Fibroblast of skin of scalp (primary cell): ENCODE measurements around the gene GRM6.

Experiments used
- DNase-seq: peaks from one replicate; pipeline ENCODE4 v3.0.0-alpha.2; 2013

GRM6 gene

DNA sequence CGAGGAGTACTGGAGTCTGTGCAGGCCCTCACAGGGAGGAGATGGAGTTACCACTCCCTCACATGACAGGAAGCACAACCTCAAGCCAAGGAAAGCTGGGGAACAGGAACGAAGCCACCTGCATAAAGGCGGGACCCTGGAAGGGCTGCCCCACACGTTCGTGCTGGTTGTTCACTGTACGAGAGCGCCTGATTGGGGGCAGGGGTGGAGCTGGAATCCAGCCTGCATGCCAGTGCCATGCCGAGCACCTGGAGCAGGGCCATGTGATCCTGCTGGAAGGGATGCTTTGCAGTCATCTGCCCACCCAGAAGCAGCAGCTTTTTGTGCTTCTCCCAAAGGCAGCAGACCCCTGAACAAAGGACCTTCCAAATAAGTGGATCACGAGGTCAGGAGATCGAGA lies 11.4 kb downstream of the GRM6 start:
- DNase-seq: no peak

DNA sequence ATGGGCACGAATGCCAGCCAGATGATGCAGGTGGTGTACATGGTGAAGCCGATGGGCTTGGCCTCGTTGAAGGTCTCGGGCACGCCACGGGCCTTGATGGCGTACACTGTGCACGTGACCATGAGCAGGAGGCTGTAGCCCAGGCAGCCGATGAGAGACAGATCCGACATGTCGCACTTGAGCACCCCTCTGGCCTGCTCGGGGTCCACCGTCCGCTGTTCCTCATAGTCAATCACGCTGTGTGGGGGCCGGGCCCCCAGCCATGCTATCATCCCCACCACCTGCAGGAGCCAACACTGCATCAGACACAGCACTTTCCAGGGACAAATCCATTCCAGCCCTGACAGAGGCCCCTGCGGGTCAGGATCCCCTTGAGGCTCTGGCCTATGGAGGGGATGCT lies 12.2 kb downstream of the GRM6 start:
- no peak for DNase-seq

DNA sequence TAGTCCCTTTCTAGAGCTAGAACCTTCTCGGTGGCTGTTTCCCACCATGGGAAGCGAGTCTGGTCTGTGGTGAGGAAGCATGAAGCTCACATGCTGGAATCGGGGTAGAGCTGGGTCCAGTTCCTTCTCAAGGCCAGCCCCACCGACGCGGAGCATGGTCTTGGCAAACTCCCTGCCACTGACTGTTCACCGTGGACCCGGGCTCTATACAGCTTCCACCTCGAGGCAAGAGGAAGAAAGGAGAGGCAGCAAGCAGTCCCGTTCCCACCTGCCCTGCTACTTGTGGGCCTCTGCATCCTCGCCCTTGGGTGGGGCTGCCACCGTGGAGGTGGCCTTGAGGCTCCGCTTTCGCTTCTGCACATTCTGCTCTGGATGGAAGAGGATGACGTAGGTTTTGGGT lies 13.7 kb downstream of the GRM6 start:
- no peak for DNase-seq

DNA sequence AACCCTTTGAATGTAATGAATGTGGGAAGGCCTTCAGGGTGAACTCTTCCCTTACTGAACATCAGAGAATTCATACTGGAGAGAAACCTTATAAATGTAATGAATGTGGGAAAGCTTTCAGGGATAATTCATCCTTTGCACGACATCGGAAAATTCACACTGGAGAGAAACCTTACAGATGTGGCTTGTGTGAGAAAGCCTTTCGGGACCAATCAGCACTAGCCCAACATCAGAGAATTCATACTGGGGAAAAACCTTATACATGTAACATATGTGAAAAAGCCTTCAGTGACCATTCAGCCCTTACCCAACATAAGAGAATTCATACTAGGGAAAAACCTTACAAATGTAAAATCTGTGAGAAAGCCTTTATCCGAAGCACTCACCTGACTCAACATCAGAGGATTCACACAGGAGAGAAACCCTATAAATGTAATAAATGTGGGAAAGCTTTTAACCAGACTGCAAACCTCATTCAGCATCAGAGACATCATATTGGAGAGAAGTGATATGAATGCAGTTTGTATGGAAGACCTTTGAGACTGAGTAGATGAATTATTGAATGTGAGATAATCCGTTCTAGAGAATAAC lies 29.6 kb downstream of the GRM6 start:
- DNase-seq: no peak

DNA sequence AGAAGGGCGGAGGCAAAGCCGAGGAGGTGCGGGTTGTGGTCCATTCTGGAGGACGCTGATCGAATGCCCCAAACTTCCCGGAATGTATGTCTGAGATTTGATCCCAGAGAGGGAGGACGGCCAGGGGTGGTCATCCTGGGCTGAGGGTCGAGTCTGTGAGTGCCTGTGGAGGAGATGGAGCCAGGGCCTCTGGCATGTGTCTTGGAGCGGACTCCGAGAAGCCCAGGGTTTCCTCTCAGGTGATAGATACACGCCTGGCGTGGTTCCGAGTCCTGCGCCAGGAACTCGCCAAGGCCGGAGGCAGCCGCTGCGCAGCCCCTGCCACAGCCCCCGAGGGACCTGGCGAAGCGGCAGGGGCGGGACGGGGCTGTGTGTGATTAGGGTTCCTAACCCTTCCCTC lies 53.8 kb downstream of the GRM6 start:
- DNase-seq: peak; percentile 6

DNA sequence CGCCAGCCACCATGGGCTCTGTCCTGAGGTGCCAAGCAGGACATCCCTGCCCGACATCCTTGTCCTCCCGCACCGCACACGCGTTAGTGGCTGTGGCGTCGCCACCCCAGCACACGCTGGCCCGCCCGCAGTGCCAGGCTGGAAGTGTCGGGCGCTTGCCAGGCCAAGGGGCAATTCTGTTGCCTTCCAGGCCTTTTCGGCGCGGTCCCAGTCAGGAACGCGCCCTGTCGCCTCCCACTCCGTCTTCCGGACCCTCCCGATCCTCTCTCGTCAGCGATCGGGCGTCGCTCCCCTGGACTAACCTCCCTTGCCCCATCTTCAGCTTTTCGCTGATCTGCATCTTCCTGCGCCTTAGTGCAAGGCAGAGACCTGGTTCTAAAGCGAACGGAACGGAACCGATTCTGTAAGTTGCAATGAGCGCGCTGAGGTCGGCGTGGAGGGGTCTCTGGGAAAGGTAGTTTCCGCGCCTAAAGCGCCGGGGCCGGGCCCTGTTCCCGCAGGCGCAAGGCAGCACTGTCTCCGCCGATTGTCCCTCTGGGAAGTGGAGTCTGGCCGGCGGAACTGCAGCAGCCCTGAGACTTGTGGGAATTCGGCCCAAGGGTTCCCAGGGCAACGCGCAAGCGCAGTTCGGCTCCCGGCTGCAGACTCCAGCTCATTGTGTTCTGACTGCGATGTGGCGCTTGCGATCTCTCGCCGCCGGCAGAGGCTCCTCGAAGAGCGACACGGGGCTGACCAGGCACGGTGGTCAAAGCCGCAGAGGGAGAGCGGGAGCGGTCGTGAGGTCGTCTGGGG lies 54.4 kb downstream of the GRM6 start, which contains the start of gene ZNF454:
Gene ZNF454 (plus strand): TSS at position 630 of the 792 bp plus-strand sequence. CDS start 1,594 bp downstream, outside the sequence.
- DNase-seq: peak; percentile 96

DNA sequence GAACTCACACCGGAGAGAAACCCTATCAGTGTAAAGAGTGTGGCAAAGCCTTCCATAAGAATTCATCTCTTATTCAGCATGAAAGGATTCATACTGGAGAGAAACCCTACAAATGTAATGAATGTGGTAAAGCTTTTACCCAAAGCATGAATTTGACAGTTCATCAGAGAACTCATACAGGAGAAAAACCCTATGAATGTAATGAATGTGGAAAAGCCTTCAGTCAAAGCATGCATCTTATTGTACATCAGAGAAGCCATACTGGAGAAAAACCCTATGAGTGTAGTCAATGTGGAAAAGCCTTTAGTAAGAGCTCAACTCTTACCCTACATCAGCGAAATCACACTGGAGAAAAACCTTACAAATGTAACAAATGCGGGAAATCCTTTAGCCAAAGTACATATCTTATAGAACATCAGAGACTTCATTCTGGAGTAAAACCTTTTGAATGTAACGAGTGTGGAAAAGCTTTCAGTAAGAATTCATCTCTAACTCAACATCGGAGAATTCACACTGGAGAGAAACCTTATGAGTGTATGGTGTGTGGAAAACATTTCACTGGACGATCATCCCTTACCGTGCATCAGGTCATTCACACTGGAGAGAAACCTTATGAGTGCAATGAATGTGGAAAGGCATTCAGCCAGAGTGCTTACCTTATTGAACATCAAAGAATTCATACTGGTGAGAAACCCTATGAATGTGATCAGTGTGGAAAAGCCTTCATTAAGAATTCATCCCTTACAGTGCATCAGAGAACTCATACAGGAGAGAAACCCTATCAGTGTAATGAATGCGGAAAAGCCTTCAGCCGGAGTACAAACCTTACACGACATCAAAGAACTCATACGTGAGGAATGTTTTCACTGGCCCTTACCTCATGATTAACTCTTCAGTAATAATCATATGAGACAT lies 63.0 kb downstream of the GRM6 start:
- DNase-seq: no peak
